ENCODE results near the gene SOX8. TPM values are rescaled to one million over a fixed set of nuclear protein-coding genes. Genes with fewer than 3 reads are reported as not detected.

The SOX8 gene
- polyA plus RNA-seq, 3 donors from 2014 or later = 0.12 TPM; not detected in 2

- peaks cover 0 to under 1% (median 0%) of the 10 kb centered on the region in 6 donors for H3K9me3 Mint-ChIP-seq
- no peak for DNase-seq
- H3K27me3 Mint-ChIP-seq (ENCODE audit: low read depth in 3 of 3) = peaks cover 5 to 10% (median 9%) of the 10 kb centered on the region in 3 donors
- H3K36me3 Mint-ChIP-seq = peaks cover 0 to 3% (median 3%) of the 10 kb centered on the region in 3 donors
- no peak overlapping the region for H3K4me3 Mint-ChIP-seq
- no peak overlapping the region for H3K27ac Mint-ChIP-seq
- peaks cover 4 to 13% of the 10 kb centered on the region in 2 donors for H3K4me1 Mint-ChIP-seq
Observed at GRCh38 chr16:1000608-1001007, 19.0 kb downstream of the SOX8 start.

GRCh38 chr16:1001096-1001495, 19.5 kb downstream of the SOX8 start:
- peaks cover 4 to 9% of the 10 kb centered on the region in 2 donors for H3K4me1 Mint-ChIP-seq
- no peak overlapping the region for H3K27ac Mint-ChIP-seq
- H3K4me3 Mint-ChIP-seq = no peak overlapping the region
- peaks cover 0 to under 1% (median under 1%) of the 10 kb centered on the region in 3 donors for H3K36me3 Mint-ChIP-seq
- no peak for DNase-seq
- peaks cover 5 to 7% (median 5%) of the 10 kb centered on the region in 3 donors for H3K27me3 Mint-ChIP-seq (ENCODE audit: low read depth in 3 of 3)
- no peaks in the 10 kb centered on the region for H3K9me3 Mint-ChIP-seq

GRCh38 chr16:1002399-1003166, 21.0 kb downstream of the SOX8 start:
- Mint-ChIP-seq H3K9me3 (no peaks in the 10 kb centered on the region), H3K27me3 (ENCODE audit: low read depth in 3 of 3) (peaks cover 3 to 6% (median 5%) of the 10 kb centered on the region in 3 donors), H3K27ac (no peak overlapping the region), H3K4me3 (no peak overlapping the region), H3K4me1 (peaks cover 4 to 6% of the 10 kb centered on the region in 2 donors), H3K36me3 (no peaks in the 10 kb centered on the region)
- DNase-seq = no peak

DNA sequence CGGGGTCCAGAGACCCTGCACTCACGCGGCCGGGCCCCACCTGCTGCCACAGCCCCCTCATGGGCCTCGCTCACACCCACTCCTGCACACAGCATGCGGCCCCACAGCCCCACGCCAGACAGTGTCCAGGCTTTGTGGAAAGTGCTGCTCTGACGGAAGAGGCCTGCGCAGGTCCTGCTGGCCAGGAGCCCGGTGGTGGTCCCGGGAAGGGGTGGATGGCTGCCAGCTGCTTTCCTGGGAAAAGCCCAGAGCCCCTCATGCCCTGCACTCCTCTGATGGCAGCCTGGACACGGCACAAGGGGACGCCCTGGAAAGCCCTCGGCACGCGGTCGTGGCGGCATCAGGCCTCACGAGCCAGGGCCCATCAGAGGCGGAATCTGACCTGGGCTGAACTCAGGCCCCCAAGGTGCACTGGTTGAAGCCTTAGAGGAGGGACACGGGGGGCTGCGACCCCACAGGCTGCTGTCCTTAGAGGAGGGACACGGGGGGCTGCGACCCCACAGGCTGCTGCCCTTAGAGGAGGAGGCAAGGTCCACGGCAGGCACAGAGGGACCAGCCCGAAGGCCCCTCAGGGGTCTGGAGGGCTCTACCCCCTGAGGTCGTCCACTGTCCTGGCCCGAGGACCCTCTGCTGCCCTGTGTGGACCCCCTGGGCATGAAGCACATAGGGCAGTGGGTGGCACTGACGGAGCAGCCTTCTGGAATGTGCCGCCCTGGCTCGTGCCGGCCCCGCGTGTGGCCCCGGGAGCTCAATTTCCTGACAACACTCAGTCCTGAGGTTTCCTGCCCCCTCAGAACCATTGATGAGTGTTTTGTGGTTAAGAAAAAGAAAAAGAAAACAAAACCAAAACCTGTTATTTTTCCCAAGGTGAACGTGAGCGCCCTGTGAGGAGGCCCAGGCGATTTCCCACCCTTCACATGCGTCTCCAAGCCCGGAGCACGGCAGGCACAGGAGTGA, 22.1 kb downstream of the SOX8 start:
- peaks cover 4 to 6% of the 10 kb centered on the region in 2 donors for H3K4me1 Mint-ChIP-seq
- H3K27me3 Mint-ChIP-seq (ENCODE audit: low read depth in 3 of 3) = peaks cover 0 to 4% (median 3%) of the 10 kb centered on the region in 3 donors
- DNase-seq = peak; percentile 5 to 36 (median 19)
- H3K9me3 Mint-ChIP-seq = no peaks in the 10 kb centered on the region
- H3K4me3 Mint-ChIP-seq = peak overlapping the region in 4 of 5 donors; percentile 29 to 58 (median 44)
- peak overlapping the region in 2 of 6 donors; percentile 40 to 76 for H3K27ac Mint-ChIP-seq
- no peaks in the 10 kb centered on the region for H3K36me3 Mint-ChIP-seq

GRCh38 chr16:1005286-1005685, 23.7 kb downstream of the SOX8 start:
- peaks cover 4 to 6% of the 10 kb centered on the region in 2 donors for H3K4me1 Mint-ChIP-seq
- H3K27me3 Mint-ChIP-seq (ENCODE audit: low read depth in 3 of 3) = peaks cover 0 to 6% (median 2%) of the 10 kb centered on the region in 3 donors
- no peaks in the 10 kb centered on the region for H3K36me3 Mint-ChIP-seq
- no peak for DNase-seq
- H3K27ac Mint-ChIP-seq = no peak overlapping the region
- H3K4me3 Mint-ChIP-seq = no peak overlapping the region
- no peaks in the 10 kb centered on the region for H3K9me3 Mint-ChIP-seq

- peaks cover 0 to 6% (median 2%) of the 10 kb centered on the region in 3 donors for H3K27me3 Mint-ChIP-seq (ENCODE audit: low read depth in 3 of 3)
- no peak overlapping the region for H3K4me3 Mint-ChIP-seq
- H3K27ac Mint-ChIP-seq = no peak overlapping the region
- H3K9me3 Mint-ChIP-seq = no peaks in the 10 kb centered on the region
- H3K4me1 Mint-ChIP-seq = peaks cover 4 to 6% of the 10 kb centered on the region in 2 donors
- H3K36me3 Mint-ChIP-seq = no peaks in the 10 kb centered on the region
- DNase-seq = no peak
Observed at GRCh38 chr16:1006781-1007180, 25.2 kb downstream of the SOX8 start.

DNA sequence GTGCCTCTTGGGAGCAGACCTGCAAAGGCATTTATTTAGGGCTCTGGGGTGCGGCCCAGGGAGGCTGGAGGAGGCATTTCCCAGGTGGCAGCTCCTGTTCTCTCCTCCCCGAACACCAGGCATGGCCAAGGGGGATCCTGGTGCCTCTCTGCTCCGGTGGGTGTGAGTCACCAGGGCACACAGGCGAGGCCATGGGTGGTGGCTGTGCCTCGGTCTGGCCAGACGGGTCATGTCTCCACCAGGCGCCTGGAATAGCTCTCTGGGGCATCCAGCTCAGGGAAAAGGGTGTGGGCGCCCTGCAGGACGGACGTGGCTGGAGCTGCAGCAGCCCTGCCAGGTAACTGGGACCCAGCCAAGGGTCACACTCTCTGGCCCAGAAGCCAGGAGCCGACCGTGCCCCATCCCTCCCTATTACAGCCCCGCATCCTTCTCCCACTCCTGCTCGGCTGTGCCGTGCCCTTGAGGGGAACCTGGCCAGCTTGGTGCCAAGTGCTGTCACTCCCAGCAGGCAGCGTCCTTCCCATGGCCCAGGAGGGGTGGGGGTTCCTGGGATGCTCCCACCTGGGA, 25.8 kb downstream of the SOX8 start:
- no peaks in the 10 kb centered on the region for H3K36me3 Mint-ChIP-seq
- peaks cover 4 to 6% of the 10 kb centered on the region in 2 donors for H3K4me1 Mint-ChIP-seq
- H3K9me3 Mint-ChIP-seq = no peaks in the 10 kb centered on the region
- no peak for DNase-seq
- no peak overlapping the region for H3K27ac Mint-ChIP-seq
- no peak overlapping the region for H3K4me3 Mint-ChIP-seq
- H3K27me3 Mint-ChIP-seq (ENCODE audit: low read depth in 3 of 3) = peaks cover 0 to 6% (median 2%) of the 10 kb centered on the region in 3 donors

DNA sequence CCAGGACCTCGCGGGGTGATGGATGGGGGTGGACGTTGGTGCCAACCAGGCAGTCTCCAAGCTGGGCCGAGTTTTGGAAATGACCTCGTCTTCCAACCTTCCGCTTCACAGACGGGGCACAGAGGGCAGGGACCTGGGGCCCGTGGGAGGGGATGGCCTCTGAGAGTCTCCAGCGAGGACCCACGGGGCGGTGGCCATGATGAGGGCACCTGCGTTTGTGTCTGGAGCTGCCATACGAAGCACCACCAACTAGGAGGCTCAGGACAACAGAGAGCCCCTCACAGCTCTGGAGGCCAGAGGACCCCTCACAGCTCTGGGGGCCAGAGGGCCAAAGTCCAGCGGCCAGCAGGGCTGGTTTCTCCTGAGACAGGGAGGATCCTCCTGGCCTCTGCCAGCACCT, 26.5 kb downstream of the SOX8 start:
- H3K4me3 Mint-ChIP-seq = no peak overlapping the region
- no peak overlapping the region for H3K27ac Mint-ChIP-seq
- no peak for DNase-seq
- no peaks in the 10 kb centered on the region for H3K9me3 Mint-ChIP-seq
- peaks cover 4 to 6% of the 10 kb centered on the region in 2 donors for H3K4me1 Mint-ChIP-seq
- H3K36me3 Mint-ChIP-seq = no peaks in the 10 kb centered on the region
- H3K27me3 Mint-ChIP-seq (ENCODE audit: low read depth in 3 of 3) = peaks cover 0 to 6% (median 2%) of the 10 kb centered on the region in 3 donors

- Mint-ChIP-seq H3K4me3 (no peak overlapping the region), H3K4me1 (no peaks in the 10 kb centered on the region), H3K9me3 (no peaks in the 10 kb centered on the region), H3K36me3 (no peaks in the 10 kb centered on the region), H3K27ac (no peak overlapping the region), H3K27me3 (ENCODE audit: low read depth in 3 of 3) (peaks cover 0 to 6% (median 2%) of the 10 kb centered on the region in 3 donors)
- DNase-seq = no peak
Observed at GRCh38 chr16:1009358-1010150, 28.0 kb downstream of the SOX8 start.

DNA sequence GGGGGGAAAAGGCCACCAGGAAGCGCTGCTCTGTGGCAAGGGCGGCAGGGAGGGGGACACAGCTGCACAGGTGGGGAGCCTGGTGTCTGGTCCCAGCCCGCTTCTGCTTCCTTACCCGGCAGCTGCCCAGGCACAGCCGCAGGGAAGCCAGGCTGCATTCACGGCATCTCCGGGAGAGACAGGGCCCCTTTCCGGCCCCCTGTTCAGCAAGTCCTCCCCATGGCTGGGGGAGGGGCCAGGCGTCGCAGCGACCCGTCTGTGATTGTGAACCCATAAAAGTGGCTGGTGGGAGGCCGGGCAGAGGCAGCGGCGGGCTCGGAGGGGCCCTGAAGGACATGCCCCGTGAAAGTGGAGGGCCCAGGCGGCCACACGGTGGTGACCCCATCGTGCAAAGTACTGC, 28.7 kb downstream of the SOX8 start:
- H3K9me3 Mint-ChIP-seq = no peaks in the 10 kb centered on the region
- no peaks in the 10 kb centered on the region for H3K4me1 Mint-ChIP-seq
- H3K27ac Mint-ChIP-seq = no peak overlapping the region
- no peaks in the 10 kb centered on the region for H3K36me3 Mint-ChIP-seq
- no peak overlapping the region for H3K4me3 Mint-ChIP-seq
- H3K27me3 Mint-ChIP-seq (ENCODE audit: low read depth in 3 of 3) = peaks cover 0 to 6% (median 2%) of the 10 kb centered on the region in 3 donors
- no peak for DNase-seq

DNA sequence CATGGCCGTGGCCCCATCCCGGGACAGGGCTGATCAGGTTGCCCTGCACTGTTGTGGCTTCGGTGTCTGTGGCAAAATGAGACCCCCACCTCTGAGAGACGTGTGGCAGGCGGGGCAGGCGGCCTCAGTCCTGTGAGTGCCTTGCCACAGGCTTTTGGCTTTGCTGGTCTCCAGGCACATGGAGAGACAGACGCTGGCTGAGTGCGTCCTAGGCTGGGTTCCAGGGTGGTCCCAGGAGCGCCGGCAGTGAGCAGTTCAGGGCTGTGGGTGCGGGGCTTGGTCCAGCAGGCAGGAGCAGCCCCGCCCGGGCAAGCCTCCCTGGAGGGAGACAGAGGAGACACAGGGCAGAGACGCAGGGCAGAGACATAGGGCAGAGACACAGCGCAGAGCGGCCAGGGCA, 29.2 kb downstream of the SOX8 start:
- H3K27me3 Mint-ChIP-seq (ENCODE audit: low read depth in 3 of 3) = peaks cover 0 to 4% (median 2%) of the 10 kb centered on the region in 3 donors
- no peak overlapping the region for H3K4me3 Mint-ChIP-seq
- DNase-seq = no peak
- no peaks in the 10 kb centered on the region for H3K36me3 Mint-ChIP-seq
- no peaks in the 10 kb centered on the region for H3K9me3 Mint-ChIP-seq
- no peaks in the 10 kb centered on the region for H3K4me1 Mint-ChIP-seq
- no peak overlapping the region for H3K27ac Mint-ChIP-seq

DNA sequence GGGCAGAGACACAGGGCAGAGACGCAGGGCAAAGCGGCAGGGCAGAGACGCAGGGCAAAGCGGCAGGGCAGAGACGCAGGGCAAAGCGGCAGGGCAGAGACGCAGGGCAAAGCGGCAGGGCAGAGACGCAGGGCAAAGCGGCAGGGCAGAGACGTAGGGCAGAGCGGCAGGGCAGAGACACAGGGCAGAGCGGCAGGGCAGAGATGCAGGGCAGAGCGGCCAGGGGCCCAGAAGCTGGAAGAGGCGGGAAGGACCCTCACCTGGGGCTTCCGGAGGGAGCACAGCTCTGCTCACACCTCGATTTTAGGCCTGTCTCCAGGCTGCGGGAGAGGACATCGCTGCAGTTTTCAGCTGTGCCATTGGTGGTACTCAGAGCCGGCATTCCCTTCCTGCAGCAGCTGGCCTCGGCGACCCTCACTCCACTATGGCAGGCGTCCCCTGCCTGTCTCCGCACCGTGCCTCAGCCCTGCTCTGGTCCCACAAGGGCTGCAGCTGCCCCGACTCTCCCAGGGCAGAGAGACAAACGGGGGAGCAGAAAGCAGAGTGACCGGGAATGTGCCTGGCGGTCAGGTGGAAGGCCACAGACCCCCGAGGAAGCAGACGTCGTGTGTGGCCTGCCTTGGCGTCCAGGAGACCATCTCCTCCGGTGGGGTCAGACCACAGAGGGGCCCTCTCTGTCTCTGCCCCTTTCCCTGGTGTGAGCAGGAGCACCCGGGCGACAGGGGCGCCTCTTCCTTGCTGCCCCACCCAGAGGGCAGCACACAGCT, 29.9 kb downstream of the SOX8 start:
- Mint-ChIP-seq H3K9me3 (no peaks in the 10 kb centered on the region), H3K4me3 (no peak overlapping the region), H3K36me3 (no peaks in the 10 kb centered on the region), H3K27ac (no peak overlapping the region), H3K4me1 (no peaks in the 10 kb centered on the region), H3K27me3 (ENCODE audit: low read depth in 3 of 3) (peaks cover 0 to 4% (median 2%) of the 10 kb centered on the region in 3 donors)
- no peak for DNase-seq

Data from immature natural killer cell (primary cell).